ENCODE results near the gene PDE4D. TPM values are rescaled to one million over a fixed set of nuclear protein-coding genes. Genes with fewer than 3 reads are reported as not detected.

PDE4D gene
- total and polyA plus RNA-seq, 2 donors (not counting 3 experiments of a cell fraction or from before 2014, with no cell fraction given) = 34.5 to 51.2 TPM

GRCh38 chr5:59729820-59730219, 163.7 kb downstream of the PDE4D start:
- CTCF ChIA-PET = interaction anchor here (0.7 to 2.3 kb wide), 5 partner anchors 9 to 224 kb away, joined by 3 to 7 read pairs (median 4); no protein-coding TSS in a partner anchor
- Histone ChIP-seq H3K27me3 (ENCODE audit: control insufficient read depth in 2 of 2, insufficient read depth in 2 of 2, low read length in 2 of 2) (no peaks in the 10 kb centered on the region), H3K9ac (replicated peaks; ENCODE audit: extremely low read depth, insufficient read depth, low read length) (no peak overlapping the region), H4K20me1 (replicated peaks; ENCODE audit: control insufficient read depth, extremely low read depth, insufficient read depth, low read length) (no peaks in the 10 kb centered on the region), H3K27ac (ENCODE audit: insufficient read depth, low read depth, low read length) (no peak overlapping the region), H3K79me2 (ENCODE audit: control insufficient read depth, insufficient read depth, low read length) (no peaks in the 10 kb centered on the region), H3K4me1 (ENCODE audit: control insufficient read depth, extremely low read depth, insufficient read depth, low read length) (peaks cover 5% of the 10 kb centered on the region), H3K36me3 (ENCODE audit: control insufficient read depth in 2 of 2, extremely low read depth in 1 of 2, insufficient read depth in 2 of 2, low read length in 2 of 2) (no peaks in the 10 kb centered on the region), H3K9me1 (replicated peaks; ENCODE audit: control insufficient read depth, extremely low read depth, insufficient read depth, low read length) (no peaks in the 10 kb centered on the region), H3K4me2 (ENCODE audit: insufficient read depth, low read length) (no peak overlapping the region), H3K9me3 (replicated peaks; ENCODE audit: control insufficient read depth, insufficient read depth, low read length) (no peaks in the 10 kb centered on the region), H2AFZ (ENCODE audit: low read depth, low read length) (no peak overlapping the region), H3K4me3 (replicated peaks in 1 of 3; ENCODE audit: insufficient read depth in 1 of 3, low read depth in 1 of 3, low read length in 3 of 3) (no peak overlapping the region)
- no peak for TF ChIP-seq JUN (IDR thresholded peaks at IDR 0.05; ENCODE audit: borderline replicate concordance, insufficient read depth, insufficient read length, low read depth)
- no peak for TF ChIP-seq GATA2 (IDR thresholded peaks at IDR 0.05; ENCODE audit: insufficient read depth, insufficient read length, low read depth, low read length)
- no peak for TF ChIP-seq POLR2AphosphoS5 (IDR thresholded peaks at IDR 0.05; ENCODE audit: insufficient read depth, low read depth, low read length)
- no peak for TF ChIP-seq FOS (IDR thresholded peaks at IDR 0.05; ENCODE audit: borderline replicate concordance, insufficient read depth, low read length)
- no peak for TF ChIP-seq EZH2 (IDR thresholded peaks at IDR 0.05; ENCODE audit: borderline replicate concordance, low read depth, low read length, severe bottlenecking)
- no peak for TF ChIP-seq MAX (IDR thresholded peaks at IDR 0.05; ENCODE audit: insufficient read depth, insufficient read length)
- TF ChIP-seq POLR2A (IDR thresholded peaks at IDR 0.05; ENCODE audit: low read depth, low read length) = no peak
- no peak for TF ChIP-seq CTCF (IDR thresholded peaks at IDR 0.05; ENCODE audit: extremely low read depth in 1 of 2, insufficient read depth in 1 of 2, low read depth in 1 of 2, low read length in 2 of 2)
- TF ChIP-seq MYC (IDR thresholded peaks at IDR 0.05; ENCODE audit: low read depth, low read length) = no peak
- POLR2A ChIA-PET = no interaction called here
- BruUV-seq (replicated peaks) = no TSS peak
- intact Hi-C loops (cut with micrococcal nuclease) (no loop called here), dilution Hi-C loops (cut with MboI; ENCODE audit: extremely low pct_ligation_motif_present, low sequenced_read_pairs) (no loop called here)
- DNase-seq (ENCODE audit: low read depth, low spot score) = no peak
- no peak for FAIRE-seq

All from endothelial cell of umbilical vein (primary cell).